DMS153 treated with DMSO at 0.1 percent for 48 hours (cell line): ENCODE measurements around the gene HOXA10.

ENCODE experiments used
- DNase-seq: peaks from one replicate; lab custom pipeline; 2025; ENCODE audit not compliant: unreplicated experiment; lab: John Stamatoyannopoulos, UW

Gene HOXA10

DNA sequence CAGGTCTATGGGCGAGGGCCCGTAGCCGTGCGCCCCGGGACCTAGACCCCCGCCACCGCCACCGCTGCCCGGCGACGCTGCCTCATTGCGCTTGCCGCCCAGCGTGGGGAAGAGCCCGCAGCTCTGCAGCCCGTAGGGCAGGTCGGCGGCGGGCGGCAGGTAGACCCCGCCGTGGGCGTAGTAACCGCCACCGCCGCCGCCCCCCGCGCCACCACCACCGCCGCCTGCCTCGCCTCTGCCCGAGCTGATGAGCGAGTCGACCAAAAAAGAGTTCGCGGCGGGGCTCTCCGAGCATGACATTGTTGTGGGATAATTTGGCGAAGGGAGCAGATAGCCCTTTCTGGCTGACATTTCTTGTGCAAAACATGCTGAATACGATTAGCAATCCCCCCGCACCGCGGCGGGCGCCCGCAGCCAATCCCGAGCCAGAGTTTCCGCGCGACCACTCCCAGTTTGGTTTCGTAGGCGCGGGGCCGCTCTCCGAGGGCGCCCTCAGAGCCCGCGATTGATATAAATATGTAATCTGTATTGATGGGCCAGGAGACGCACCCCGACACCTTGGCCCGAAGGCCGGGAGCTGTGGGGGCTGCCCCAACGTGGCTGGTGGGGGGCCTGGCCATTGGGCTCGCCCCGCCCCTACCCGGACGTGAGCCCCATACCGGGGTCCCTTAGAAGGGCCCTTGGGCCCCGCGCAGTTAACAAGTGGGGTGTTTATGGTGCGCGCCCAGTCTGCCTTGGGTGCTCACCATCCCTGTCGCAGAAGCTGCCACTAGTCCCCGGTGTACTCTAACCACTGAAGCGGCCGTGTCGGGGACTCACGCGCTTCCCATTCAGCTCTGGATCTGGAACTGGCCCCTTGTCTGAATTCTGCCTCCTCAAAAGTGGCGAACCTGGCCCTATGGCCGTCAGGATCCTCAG is at the start of gene HOXA10:
HOXA10 (minus strand) TSS at position 365 of the 918 bp plus-strand sequence; CDS start at position 351, 14 bp downstream.
- no peak for DNase-seq

- no peak for DNase-seq
Measured at GRCh38 chr7:27221201-27221797, 47.2 kb upstream of the HOXA10 start.

- DNase-seq = no peak
Measured at GRCh38 chr7:27220440-27220955, 46.4 kb upstream of the HOXA10 start.

DNA sequence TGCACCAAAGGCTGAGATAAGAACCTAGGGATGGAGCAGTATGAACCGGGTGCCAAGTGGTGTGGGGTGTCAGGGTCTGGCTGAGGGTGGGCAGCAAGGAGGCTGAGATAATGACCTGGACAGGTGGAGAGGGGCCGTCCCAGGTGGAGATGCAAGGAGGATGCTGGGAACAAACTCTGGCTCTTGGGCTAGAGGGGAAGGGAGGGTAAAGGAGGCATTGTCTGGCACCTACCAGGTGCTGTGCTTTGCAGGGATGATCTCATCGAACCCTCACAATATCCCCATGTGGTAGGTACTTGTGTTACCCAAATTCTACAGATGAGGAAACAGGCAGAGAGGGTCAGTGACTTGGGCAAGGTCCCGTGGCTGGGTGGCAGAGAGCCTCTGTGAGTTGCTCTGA is 45.7 kb upstream of the HOXA10 start:
- DNase-seq = no peak

DNA sequence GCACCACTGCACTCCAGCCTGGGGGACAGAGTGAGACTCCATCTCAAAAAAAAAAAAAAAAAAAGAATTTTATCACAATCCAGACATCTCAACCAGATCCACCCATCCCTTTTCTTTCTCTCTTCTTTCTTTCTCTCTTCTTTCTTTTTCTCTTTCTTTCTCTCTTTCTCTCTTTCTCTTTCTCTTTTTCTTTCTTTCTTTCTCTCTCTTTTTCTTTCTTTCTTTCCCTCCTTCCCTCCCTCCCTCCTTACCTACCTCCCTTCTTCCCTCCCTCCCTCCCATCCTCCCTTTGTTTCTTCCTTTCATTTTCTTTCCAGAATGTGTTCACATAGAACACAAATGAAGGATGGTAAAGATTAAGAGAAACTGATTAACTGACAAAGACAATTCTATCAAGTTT is 43.8 kb upstream of the HOXA10 start:
- DNase-seq = no peak

GRCh38 chr7:27215356-27215755 is 41.2 kb upstream of the HOXA10 start:
- DNase-seq = no peak

GRCh38 chr7:27214239-27214950 is 40.3 kb upstream of the HOXA10 start:
- DNase-seq = no peak

- no peak for DNase-seq
Measured at GRCh38 chr7:27213433-27214238, 39.5 kb upstream of the HOXA10 start.

DNA sequence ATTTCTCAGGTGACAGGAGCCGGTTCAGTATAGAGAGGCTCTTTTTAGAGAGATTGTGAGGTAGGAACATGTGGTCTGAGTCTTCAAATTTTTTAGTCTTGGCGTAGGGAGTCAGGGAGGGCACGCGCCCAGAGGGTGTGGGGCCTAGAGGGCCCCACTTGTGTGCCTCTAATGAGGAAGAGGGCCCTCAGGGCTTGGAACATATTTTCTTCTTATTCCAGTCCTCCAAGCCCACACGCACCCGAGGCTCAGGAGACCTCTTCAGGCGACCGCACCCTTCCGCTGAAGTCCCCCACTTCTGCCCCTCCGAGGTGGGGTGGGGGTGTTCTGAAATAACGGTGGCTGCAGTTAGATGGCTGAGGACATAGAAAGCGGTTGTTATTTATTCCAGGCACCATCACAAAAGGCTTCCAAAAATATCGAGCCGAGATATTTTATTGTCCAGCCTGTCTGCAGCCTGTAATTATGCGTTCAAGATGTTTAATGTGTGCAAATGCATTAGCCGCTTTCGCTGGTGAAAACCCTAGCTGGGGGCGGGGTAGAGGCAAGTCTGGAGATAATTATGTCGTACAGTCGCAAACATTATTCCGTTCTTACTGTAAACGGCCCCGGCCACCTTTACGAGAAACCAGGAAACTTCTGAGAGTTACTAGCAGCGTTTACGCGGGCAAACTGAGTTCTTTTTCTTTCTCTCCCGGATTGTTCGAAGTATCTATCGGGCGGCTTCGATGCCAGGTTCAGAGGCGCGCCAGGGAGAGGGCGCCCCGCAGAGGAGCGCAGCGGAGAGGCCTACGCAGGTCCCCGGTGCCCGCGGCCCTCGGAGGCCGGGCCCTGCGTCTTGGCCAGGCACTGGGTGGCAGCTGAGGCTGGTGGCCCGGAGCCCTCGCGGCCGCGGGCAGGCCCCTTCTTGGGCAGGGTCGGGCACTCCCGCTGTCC is 38.6 kb upstream of the HOXA10 start:
- no peak for DNase-seq

DNA sequence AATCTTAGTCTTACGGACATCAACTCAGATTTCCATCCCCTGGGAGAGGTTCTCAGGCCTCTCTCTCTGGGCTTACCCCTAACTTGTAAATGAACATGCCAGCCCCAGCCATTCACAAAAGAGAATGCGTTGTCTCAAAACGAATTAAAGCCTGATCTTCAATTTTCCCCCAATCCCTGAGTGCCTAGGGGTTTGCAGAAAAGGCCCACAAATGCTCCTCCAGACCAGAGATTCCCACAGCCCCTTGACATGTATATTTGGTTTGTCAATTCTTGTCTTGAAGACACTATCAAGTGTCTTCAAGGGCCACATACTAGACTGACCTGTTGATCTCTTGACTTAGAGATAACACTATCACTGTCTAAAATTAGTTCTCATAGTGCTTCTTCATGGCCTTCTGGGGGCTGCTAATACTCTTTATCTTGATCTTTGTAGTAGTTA is 37.7 kb upstream of the HOXA10 start:
- no peak for DNase-seq

GRCh38 chr7:27211084-27211446 is 36.9 kb upstream of the HOXA10 start:
- no peak for DNase-seq

DNA sequence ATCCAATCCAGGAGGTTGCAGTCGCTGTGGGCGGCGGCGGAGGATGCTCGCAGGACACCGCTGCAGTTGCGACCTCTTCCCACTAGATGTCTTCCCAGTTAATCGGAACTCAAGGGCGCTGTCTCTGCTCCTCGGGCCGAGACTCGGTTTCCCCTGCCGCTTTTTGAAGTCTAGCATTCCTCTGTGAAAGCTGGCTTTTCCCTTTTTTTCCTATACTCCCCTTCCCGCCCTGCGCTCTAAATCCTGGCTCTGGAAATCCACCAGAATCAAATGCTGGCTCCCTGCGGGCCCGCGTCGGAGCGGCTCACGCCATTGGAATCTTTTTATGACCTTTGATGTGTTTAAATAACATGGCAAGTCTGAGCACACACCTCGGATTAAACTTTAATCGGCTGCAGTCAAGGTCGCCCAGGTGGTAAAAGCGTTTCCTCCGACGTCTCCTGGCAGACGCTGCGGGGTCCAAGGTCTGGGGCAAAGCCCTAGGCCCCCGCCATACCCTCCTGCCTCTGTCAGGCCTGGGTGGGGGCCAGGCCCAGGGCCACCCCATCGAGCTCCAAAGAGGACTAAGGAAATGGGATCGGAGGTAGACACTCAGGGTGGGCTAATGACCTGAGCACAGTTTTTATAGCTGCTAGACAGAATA is 36.4 kb upstream of the HOXA10 start:
- DNase-seq = no peak

GRCh38 chr7:27209933-27210440 is 35.9 kb upstream of the HOXA10 start:
- no peak for DNase-seq

DNA sequence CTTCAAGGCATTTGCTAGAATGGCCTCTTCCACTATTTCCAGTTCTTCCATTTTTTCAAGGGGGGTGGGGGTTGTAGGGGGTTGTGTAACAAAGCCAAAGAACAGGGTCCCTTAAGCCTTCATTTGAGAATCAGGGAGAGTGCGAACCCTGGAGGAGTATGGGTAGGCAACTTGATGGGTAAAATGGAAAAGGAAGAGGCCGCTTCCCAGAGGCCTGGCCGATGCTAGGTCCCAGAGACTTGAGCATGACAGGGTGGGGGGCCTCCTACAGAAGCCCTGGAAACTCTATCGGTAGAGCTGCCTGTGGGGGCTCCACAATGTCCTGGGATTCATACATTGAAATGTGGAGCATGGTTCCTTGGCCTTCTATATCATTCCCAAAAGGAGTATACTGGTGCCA is 34.9 kb upstream of the HOXA10 start:
- no peak for DNase-seq

- DNase-seq = no peak
Measured at GRCh38 chr7:27207348-27207985, 33.3 kb upstream of the HOXA10 start.

- no peak for DNase-seq
Measured at GRCh38 chr7:27205325-27206280, 31.5 kb upstream of the HOXA10 start.

DNA sequence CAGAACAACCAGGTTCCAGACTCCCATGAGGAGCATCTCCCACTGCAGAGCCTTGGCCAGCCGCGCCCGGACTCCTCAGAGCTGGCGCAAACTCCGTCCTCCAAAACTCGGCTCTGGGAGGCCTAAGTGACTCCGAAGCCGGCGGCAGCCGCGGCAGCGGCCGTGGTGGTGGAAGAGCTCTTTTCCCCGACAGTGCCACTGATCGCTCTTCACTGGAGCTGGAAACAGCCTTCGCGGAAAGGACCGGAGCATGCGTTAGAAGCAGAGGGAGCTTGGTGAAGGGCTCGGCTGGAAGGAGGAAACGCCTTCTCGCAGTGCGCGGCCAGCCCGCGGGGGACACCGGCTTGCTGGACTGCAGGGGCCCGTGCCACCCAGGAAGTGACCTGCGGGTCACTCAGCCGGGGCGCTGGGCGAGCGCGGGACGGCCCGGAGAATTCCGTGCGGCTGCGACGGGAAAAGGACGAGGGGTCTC is 30.8 kb upstream of the HOXA10 start:
- DNase-seq = no peak
